ENCODE results near the gene RHOA. TPM values are rescaled to one million over a fixed set of nuclear protein-coding genes. Genes with fewer than 3 reads are reported as not detected.

RHOA gene
- total and polyA plus RNA-seq, 2 of the 4 experiments (the other 2 are of a cell fraction): 383 to 879 TPM

- no peak overlapping the region for H4K5ac ChIP-seq (ENCODE audit: low read depth, low read length)
- H3K9me3 ChIP-seq (ENCODE audit: control insufficient read depth, insufficient read depth, low read length): no peaks in the 10 kb centered on the region
- no peak overlapping the region for H3K4ac ChIP-seq (ENCODE audit: low read depth, low read length)
- H2BK120ac ChIP-seq (ENCODE audit: low read depth, low read length): no peak overlapping the region
- peaks cover 12% of the 10 kb centered on the region for H3K36me3 ChIP-seq (ENCODE audit: control insufficient read depth, insufficient read depth, low read length)
- peaks cover 7% of the 10 kb centered on the region for H3K4me1 ChIP-seq (ENCODE audit: control insufficient read depth, insufficient read depth, low read length)
- no peak overlapping the region for H3K9ac ChIP-seq (ENCODE audit: low read depth, low read length)
- no peak overlapping the region for H2AK9ac ChIP-seq (replicated peaks; ENCODE audit: low read depth, low read length, poor library complexity)
- H4K8ac ChIP-seq (ENCODE audit: low read depth in 2 of 2, low read length in 2 of 2): no peak overlapping the region
- H3K4me2 ChIP-seq (ENCODE audit: low read depth, low read length): no peak overlapping the region
- H3K27me3 ChIP-seq (ENCODE audit: control insufficient read depth, insufficient read depth, low read length): no peaks in the 10 kb centered on the region
- H3K14ac ChIP-seq (replicated peaks; ENCODE audit: low read depth, low read length): no peak overlapping the region
- H4K20me1 ChIP-seq (ENCODE audit: insufficient read depth, low read length): no peaks in the 10 kb centered on the region
- H2AFZ ChIP-seq (replicated peaks; ENCODE audit: low read length, poor library complexity): no peak overlapping the region
- WGBS, 2 experiments (ENCODE audit: extremely low coverage in 2 of 2, insufficient read length in 1 of 2): no CpG with 5 or more reads among the region's 2 CpGs
- ChIA-PET POLR2A (ENCODE audit: unreplicated experiment) (no interaction called here), CTCF (interaction anchor here (0.7 kb wide), 1 partner anchor 71 kb away, joined by 7 read pairs; no protein-coding TSS in a partner anchor)
- no peak overlapping the region for H3K56ac ChIP-seq (ENCODE audit: extremely low read depth, insufficient read depth, low read length)
- no peak overlapping the region for H2BK5ac ChIP-seq (ENCODE audit: low read depth, low read length, poor library complexity, severe bottlenecking)
- no peak overlapping the region for H2BK15ac ChIP-seq (ENCODE audit: low read depth, low read length)
- no peak overlapping the region for H4K91ac ChIP-seq (ENCODE audit: insufficient read depth, low read depth, low read length)
- peaks cover 3 to 20% of the 10 kb centered on the region in 2 experiments; a peak in 3 of 4 replicates for H3K79me1 ChIP-seq (ENCODE audit: low read depth in 1 of 2, low read length in 2 of 2)
- intact Hi-C loops (cut with micrococcal nuclease): no loop called here
- no peak overlapping the region for H3K4me3 ChIP-seq (ENCODE audit: insufficient read depth, low read depth, low read length)
- no peak overlapping the region for H3K23ac ChIP-seq (ENCODE audit: low read depth, low read length)
- TF ChIP-seq SMC3 (IDR thresholded peaks at IDR 0.05; ENCODE audit: low read depth, low read length) (no peak), MAZ (IDR thresholded peaks at IDR 0.05; ENCODE audit: borderline replicate concordance, low read depth, low read length) (no peak), RFX5 (IDR thresholded peaks at IDR 0.05; ENCODE audit: low read depth, low read length) (no peak), ELK1 (IDR thresholded peaks at IDR 0.05; ENCODE audit: borderline replicate concordance, low read depth, low read length) (no peak), RAD21 (IDR thresholded peaks at IDR 0.05; ENCODE audit: low read length) (no peak), RCOR1 (IDR thresholded peaks at IDR 0.05; ENCODE audit: insufficient replicate concordance, low read length) (no peak), NFE2L2 (IDR thresholded peaks at IDR 0.05; ENCODE audit: low read depth, low read length) (no peak), POLR2A (IDR thresholded peaks at IDR 0.05; ENCODE audit: low read depth, low read length) (no peak), BHLHE40 (IDR thresholded peaks at IDR 0.05; ENCODE audit: low read depth, low read length) (no peak), USF2 (IDR thresholded peaks at IDR 0.05; ENCODE audit: low read depth, low read length) (no peak), CTCF (conservative IDR thresholded peaks at IDR 0.05; ENCODE audit: low read depth, low read length) (no peak), CHD1 (IDR thresholded peaks at IDR 0.05; ENCODE audit: low read depth, low read length) (no peak), MAFK (IDR thresholded peaks at IDR 0.05; ENCODE audit: low read depth, low read length) (no peak), CEBPB (IDR thresholded peaks at IDR 0.05; ENCODE audit: low read depth, low read length) (no peak), FOS (IDR thresholded peaks at IDR 0.05; ENCODE audit: low read depth, low read length) (no peak), MXI1 (IDR thresholded peaks at IDR 0.05; ENCODE audit: borderline replicate concordance, low read depth, low read length) (no peak)
- DNase-seq: no peak
- H2BK20ac ChIP-seq (ENCODE audit: low read depth, low read length): no peak overlapping the region
- no peak overlapping the region for H3K18ac ChIP-seq (ENCODE audit: low read depth, low read length)
- no peak overlapping the region for H2AK5ac ChIP-seq (ENCODE audit: low read depth, low read length)
- in situ Hi-C loops (cut with MboI; ENCODE audit: low sequenced_read_pairs): loop anchor here (25.0 kb wide), 1 partner anchor 265 kb away; the partner anchor contains the start of genes CCDC71 and KLHDC8B
- no peak overlapping the region for H3K27ac ChIP-seq (ENCODE audit: insufficient read depth, low read length)
- H3K9me1 ChIP-seq (ENCODE audit: insufficient read depth, low read length): peaks cover 12% of the 10 kb centered on the region
- dilution Hi-C loops (cut with HindIII; ENCODE audit: low sequenced_read_pairs, unreplicated experiment): no loop called here
- no TSS peak for BruUV-seq (replicated peaks)
- no peak for ATAC-seq (ENCODE audit: low read depth)
These were observed 15.8 kb upstream of the RHOA start for GRCh38 chr3:49427586-49427985.

Measured in IMR-90 (cell line).